Measurements from ENCODE around the gene SLC25A10.

Gene SLC25A10

DNA sequence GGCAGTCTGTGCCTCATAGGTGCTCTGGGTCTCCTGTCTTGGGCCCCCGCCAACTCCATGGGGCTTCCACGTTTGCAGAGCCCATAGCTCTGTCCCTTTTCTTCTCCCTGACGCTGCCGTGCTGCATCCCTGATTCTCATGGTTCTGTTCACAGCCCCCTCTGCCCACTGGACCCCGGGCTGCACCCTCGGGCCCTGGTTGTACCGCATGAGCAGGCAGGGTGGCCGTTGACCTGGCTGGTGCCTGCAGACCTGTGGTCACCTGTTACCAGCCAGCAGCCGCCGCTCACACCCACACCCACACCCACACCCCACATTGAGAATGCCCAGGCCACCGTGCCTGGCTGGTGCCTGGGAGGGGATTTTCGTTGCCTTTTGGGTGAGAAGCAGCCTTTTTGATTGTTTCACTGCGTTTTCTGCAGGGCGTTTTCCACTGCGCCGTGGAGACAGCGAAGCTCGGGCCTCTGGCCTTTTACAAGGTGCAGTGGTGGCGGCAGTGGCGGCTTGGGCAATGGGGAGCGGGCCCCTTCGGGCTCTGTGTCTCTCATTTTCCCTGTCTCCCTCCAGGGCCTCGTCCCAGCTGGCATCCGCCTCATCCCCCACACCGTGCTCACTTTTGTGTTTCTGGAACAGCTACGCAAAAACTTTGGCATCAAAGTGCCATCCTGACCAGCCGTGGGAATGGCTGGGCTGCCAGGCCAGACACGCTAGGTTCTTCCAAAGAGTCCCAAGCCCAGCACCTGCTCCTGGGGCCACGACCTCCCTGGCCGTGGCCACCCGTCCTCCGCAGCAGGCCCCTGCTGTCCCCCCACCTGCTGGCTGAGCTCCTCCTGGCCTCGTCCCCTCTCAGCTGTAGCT is 7.6 kb downstream of the SLC25A10 start:
- no peak overlapping the region for H3K4me3 ChIP-seq (ENCODE audit: severe bottlenecking)
- ATAC-seq (ENCODE audit: low read depth), result no peak

DNA sequence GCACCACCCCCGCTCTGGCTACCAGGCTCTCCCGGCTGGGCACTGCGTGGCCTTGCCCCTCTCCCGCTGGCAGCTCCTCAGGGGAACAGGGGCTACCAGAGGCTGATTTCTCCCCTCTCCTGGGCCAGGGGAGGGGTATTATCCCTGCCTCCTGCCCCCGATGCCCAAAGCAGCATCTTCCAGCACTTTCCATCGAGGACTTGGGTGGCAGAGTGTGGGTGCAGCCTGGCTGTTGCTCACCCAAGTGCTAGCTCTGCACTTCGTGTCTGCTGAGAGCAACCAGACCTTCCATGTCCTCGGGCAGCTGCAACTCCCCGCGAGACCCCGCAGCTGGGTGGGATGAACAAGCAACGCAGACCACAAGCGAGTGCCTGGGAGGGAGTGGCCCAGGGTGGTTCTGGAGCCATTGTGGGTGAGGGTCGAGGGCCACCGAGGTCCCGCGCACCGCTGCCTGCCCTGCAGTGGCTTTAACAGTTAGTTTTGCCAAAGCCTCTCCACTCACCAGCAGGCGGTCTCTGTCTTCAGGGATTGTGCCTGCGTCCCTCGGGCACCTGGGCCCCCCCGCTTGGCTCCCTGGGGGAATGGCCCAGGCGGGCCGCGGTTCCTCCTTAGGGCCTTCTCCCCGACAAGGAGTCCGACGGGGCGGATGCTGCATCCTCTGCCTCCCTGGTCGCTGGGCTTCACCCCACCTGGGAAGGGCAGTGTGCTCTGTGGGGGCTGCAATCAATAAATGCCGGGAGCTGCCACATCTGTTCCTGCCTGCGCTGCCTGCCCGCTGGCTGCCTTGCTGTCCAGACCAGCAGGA is 8.4 kb downstream of the SLC25A10 start:
- no peak for ATAC-seq (ENCODE audit: low read depth)
- TF ChIP-seq, protein P1, sequence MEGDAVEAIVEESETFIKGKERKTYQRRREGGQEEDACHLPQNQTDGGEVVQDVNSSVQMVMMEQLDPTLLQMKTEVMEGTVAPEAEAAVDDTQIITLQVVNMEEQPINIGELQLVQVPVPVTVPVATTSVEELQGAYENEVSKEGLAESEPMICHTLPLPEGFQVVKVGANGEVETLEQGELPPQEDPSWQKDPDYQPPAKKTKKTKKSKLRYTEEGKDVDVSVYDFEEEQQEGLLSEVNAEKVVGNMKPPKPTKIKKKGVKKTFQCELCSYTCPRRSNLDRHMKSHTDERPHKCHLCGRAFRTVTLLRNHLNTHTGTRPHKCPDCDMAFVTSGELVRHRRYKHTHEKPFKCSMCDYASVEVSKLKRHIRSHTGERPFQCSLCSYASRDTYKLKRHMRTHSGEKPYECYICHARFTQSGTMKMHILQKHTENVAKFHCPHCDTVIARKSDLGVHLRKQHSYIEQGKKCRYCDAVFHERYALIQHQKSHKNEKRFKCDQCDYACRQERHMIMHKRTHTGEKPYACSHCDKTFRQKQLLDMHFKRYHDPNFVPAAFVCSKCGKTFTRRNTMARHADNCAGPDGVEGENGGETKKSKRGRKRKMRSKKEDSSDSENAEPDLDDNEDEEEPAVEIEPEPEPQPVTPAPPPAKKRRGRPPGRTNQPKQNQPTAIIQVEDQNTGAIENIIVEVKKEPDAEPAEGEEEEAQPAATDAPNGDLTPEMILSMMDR (IDR thresholded peaks at IDR 0.05; ENCODE audit: poor library complexity, severe bottlenecking), result no peak

More for the DNA sequence above, 7.6 kb downstream of the SLC25A10 start:
- Histone ChIP-seq H3K36me3 (ENCODE audit: low read depth) (peaks cover 22% of the 10 kb centered on the region), H3K9me3 (ENCODE audit: severe bottlenecking) (no peaks in the 10 kb centered on the region), H3K27ac (ENCODE audit: poor library complexity, severe bottlenecking) (no peak overlapping the region), H3K27me3 (ENCODE audit: insufficient read depth, poor library complexity, severe bottlenecking) (no peaks in the 10 kb centered on the region), H3K4me1 (ENCODE audit: insufficient read depth, poor library complexity, severe bottlenecking) (peaks cover 24% of the 10 kb centered on the region)
- peak; percentile 70 for DNase-seq (ENCODE audit: low spot score)
- TF ChIP-seq, protein P1 (IDR thresholded peaks at IDR 0.05; ENCODE audit: poor library complexity, severe bottlenecking), result no peak

DNA sequence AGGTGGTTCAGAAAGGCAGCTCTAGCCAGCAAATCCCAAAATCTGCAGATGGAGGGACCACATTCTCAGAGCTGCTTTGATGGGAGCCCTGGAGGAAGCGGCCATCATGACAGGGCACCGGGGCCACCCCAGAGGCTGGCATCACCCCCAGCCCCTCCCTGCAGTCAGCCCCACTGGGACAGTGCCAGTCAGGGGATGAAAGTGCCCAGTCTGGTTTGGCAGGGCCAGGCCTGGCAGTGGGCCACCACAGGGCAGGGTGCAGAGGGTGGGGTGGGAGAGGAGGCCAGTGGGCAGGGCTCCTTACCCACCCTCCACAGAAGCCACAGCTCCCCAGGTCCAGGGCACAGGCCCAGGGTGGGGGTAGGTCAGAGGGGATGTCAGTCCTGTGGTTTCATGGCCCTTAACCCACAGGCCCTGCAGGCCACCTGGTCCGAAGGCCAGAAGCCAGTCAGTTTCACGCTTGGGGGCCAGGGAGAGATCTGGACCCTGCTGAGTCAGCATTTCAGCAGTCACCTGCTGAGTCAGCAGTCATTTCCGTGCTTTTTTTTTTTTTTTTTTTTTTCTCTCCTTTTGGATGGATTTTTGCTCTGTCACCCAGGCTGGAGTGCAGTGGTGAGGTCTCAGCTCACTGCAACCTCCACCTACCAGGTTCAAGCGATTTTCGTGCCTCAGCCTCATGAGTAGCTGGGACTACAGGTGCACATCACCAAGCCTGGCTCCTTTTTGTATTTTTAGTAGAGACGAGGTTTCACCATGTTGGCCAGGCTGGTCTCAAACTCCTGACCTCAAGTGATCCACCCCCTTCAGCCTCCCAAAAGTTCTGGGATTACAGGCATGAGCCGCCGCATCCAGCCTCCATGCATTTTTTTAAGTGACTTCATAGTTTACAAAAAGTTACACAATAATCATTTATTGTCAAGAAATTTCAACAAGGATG is 10.4 kb downstream of the SLC25A10 start:
- H3K27ac ChIP-seq (ENCODE audit: poor library complexity, severe bottlenecking), result no peak overlapping the region
- TF ChIP-seq, protein P1 (IDR thresholded peaks at IDR 0.05; ENCODE audit: poor library complexity, severe bottlenecking), result no peak
- peaks cover 24% of the 10 kb centered on the region for H3K4me1 ChIP-seq (ENCODE audit: insufficient read depth, poor library complexity, severe bottlenecking)
- no peaks in the 10 kb centered on the region for H3K9me3 ChIP-seq (ENCODE audit: severe bottlenecking)
- ATAC-seq (ENCODE audit: low read depth), result peak; percentile 28
- H3K27me3 ChIP-seq (ENCODE audit: insufficient read depth, poor library complexity, severe bottlenecking), result no peaks in the 10 kb centered on the region
- no peak overlapping the region for H3K4me3 ChIP-seq (ENCODE audit: severe bottlenecking)
- DNase-seq (ENCODE audit: low spot score), result peak; percentile 69
- peaks cover 9% of the 10 kb centered on the region for H3K36me3 ChIP-seq (ENCODE audit: low read depth)

More for the DNA sequence above, 8.4 kb downstream of the SLC25A10 start:
- Histone ChIP-seq H3K27me3 (ENCODE audit: insufficient read depth, poor library complexity, severe bottlenecking) (no peaks in the 10 kb centered on the region), H3K36me3 (ENCODE audit: low read depth) (peaks cover 15% of the 10 kb centered on the region), H3K27ac (ENCODE audit: poor library complexity, severe bottlenecking) (no peak overlapping the region), H3K4me3 (ENCODE audit: severe bottlenecking) (no peak overlapping the region), H3K9me3 (ENCODE audit: severe bottlenecking) (no peaks in the 10 kb centered on the region), H3K4me1 (ENCODE audit: insufficient read depth, poor library complexity, severe bottlenecking) (peaks cover 24% of the 10 kb centered on the region)
- DNase-seq (ENCODE audit: low spot score), result peak; percentile 62

DNA sequence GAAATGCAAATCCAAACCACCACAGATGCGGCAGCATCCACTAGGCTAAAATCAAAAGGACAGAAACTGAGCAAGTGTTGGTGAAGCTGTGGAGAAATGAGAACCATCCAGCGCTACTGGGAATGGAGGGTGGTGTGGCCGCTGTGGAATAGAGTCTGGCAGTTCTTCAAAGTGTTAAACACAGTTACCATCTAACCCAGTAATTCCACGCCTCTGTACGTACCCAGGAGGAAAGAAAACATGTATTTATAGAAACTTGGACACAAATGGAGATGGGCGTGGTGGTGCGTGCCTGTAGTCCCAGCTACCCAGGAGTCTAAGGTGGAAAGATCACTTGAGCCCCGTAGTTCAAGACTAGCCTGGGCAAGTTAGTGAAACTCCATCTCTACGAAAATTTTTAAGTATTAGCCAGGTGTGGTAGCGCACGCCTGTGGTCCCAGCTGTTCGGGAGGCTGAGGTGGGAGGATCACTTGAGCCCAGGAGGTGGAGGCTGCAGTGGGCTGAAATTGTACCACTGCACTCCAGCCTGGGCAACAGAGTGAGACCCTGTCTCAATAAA is 11.6 kb downstream of the SLC25A10 start:
- Histone ChIP-seq H3K4me3 (ENCODE audit: severe bottlenecking) (no peak overlapping the region), H3K4me1 (ENCODE audit: insufficient read depth, poor library complexity, severe bottlenecking) (peaks cover 24% of the 10 kb centered on the region), H3K27me3 (ENCODE audit: insufficient read depth, poor library complexity, severe bottlenecking) (no peaks in the 10 kb centered on the region), H3K9me3 (ENCODE audit: severe bottlenecking) (no peaks in the 10 kb centered on the region), H3K36me3 (ENCODE audit: low read depth) (no peaks in the 10 kb centered on the region), H3K27ac (ENCODE audit: poor library complexity, severe bottlenecking) (no peak overlapping the region)
- TF ChIP-seq, protein P1 (IDR thresholded peaks at IDR 0.05; ENCODE audit: poor library complexity, severe bottlenecking), result no peak
- DNase-seq (ENCODE audit: low spot score) (peak; percentile 27), ATAC-seq (ENCODE audit: low read depth) (peak; percentile 49)
